Right hindlimb (tissue), 1 donor: ENCODE measurements around the gene RAB43.
"Not testable (repeated sequence)": the region's sequence is repeated elsewhere in the genome, so short reads cannot be mapped to it uniquely, and the experiment has no call there.

Experiments
- DNase-seq: peaks from one replicate; pipeline ENCODE4 v3.0.0-alpha.2; 2018

The RAB43 gene

DNA sequence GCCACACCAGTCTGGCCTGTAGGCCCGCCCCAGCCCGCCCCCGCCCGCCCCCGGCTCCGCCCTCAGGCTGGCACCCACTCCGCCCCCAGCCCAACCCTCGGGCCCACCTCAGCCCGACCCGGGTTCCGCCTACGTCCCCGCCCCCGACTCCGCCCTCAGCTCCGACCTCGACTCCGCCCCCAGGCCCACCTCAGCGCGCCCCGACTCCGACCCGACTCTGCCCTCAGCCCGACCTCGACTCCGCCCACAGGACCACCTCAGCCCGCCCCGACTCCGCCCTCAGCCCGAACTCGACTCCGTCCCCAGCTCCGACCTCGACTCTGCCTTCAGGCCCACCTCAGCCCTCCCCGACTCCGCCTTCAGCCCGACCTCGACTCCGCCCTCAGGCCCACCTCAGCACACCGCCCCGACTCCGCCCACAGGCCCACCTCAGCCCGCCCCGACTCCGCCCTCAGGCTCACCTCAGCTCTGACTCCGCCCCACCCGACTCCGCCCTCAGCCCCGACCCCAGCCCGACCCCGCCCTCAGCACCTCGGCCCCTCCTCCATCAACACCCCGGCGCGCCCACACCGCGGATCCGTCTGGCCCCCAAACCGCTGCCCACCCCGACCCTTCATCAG is at the start of gene RAB43:
Gene RAB43, minus strand, starts transcription at position 13 of the 620 bp plus-strand sequence. CDS start 315 bp downstream, outside the sequence.
- DNase-seq = peak; percentile 96

- no peak for DNase-seq
These were observed 45.2 kb upstream of the RAB43 start for GRCh38 chr3:129166579-129167332.

DNA sequence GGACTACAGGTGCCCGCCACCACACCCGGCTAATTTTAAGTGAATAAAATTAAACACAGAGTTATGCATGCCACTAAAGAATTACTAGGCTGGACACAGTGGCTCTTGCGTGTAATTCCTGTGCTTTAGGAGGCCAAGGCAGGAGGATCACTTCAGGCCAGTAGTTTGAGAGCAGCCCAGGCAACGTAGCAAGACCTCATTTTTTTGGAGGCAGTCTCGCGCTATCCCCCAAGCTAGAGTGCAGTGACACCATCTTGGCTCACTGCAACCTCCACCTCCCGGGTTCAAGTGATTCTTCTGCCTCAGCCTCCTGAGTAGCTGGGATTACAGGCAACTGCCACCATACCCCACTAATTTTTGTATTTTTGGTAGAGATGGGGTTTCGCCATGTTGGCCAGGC is 44.0 kb upstream of the RAB43 start:
- not testable (repeated sequence) for DNase-seq

DNA sequence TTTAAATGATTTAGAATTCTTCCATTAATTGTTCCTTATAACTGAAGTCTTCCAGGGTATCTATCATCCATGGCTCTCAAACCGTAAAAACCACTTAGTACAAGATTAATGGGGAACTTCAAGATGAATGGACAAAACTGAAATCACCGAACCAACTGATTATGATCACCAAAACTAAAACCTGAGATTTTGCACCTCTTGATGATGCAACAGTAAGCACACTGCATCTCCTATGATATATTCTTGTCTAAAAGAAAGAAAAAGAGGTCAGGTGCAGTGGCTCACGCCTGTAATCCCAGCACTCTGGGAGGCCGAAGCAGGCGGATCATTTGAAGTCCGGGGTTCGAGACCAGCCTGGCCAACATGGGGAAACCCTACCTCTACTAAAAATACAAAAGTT is 42.9 kb upstream of the RAB43 start:
- no peak for DNase-seq

DNA sequence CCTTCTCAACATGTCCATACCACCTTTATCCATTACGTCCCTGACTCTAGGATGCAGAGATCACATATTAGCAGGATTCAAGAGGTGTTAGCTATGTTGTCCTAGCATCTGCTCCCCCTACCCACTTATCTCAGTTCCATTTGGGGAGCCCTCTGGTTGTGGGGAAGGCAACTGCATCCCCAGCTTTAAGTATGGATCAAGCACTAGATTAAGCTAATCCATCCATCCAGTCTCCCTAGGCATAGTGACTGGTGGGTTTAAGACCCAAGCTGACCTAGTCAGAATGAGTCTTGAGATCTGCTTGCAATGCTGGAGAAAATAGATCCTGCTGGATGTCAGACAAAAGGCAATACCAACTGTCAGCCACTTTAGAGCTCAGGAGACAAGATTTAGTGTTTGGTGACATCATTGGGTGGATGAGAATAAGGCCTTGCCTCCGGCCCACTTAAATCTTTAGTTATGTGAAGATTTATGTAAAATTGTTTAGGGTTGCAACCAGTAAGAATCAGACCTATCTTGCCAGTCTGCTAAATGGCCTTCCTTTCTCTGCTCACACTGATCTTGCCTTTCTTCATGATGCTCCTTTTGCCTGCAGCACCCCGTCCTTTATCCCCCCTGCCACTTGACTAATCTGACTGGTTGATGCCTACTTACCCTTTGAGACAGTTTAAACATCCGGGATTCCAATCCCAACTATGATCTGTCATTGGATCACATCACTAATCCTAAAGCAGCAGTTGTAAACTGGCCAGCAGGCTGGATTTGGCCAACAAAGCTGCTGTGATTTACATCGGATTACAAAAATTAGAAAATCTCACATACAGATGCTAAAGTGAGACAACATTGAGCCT is 41.4 kb upstream of the RAB43 start:
- no peak for DNase-seq

GRCh38 chr3:129161860-129162271 is 40.3 kb upstream of the RAB43 start:
- DNase-seq = no peak

- peak; percentile 94 for DNase-seq
These were observed 39.6 kb upstream of the RAB43 start, which contains the start of gene ISY1 for GRCh38 chr3:129160891-129161859. TSS of gene ISY1 (minus strand) at chr3:129161063. CDS start at chr3:129160975, 88 bp downstream.

GRCh38 chr3:129144786-129145185 is 23.2 kb upstream of the RAB43 start:
- no peak for DNase-seq

DNA sequence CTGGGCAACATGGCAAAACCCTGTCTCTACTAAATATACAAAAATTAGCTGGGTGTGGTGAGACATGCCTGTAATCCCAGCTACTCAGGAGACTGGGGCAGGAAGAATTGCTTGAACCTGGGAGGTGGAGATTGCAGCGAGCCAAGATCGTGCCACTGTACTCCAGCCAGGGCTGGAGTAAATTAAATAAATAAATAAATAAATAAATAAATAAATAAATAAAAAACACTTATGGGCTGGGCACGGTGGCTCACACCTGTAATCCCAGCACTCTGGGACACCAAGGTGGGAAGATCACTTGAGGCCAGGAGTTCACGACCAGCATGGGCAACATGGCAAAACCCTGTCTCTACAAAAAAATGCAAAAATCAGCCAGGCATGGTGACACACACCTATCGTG is 19.4 kb upstream of the RAB43 start:
- not testable (repeated sequence) for DNase-seq

GRCh38 chr3:129139911-129140310 is 18.3 kb upstream of the RAB43 start:
- no peak for DNase-seq

DNA sequence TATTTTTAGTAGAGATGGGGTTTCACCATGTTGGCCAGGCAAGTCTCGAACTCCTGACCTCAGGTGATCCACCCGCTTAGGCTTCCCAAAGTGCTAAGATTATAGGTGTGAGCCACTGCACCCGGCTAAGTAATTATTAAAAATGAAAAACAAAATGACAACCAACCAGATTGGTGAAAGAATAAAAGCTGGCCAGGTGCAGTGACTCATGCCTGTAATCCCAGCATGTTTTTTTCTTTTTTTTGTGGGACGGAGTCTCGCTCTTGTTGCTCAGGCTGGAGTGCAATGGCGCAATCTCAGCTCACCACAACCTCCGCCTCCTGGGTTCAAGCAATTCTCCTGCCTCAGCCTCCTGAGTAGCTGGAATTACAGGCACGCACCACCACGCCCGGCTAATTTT is 14.7 kb upstream of the RAB43 start:
- not testable (repeated sequence) for DNase-seq

GRCh38 chr3:129132097-129132866 is 10.7 kb upstream of the RAB43 start:
- no peak for DNase-seq

DNA sequence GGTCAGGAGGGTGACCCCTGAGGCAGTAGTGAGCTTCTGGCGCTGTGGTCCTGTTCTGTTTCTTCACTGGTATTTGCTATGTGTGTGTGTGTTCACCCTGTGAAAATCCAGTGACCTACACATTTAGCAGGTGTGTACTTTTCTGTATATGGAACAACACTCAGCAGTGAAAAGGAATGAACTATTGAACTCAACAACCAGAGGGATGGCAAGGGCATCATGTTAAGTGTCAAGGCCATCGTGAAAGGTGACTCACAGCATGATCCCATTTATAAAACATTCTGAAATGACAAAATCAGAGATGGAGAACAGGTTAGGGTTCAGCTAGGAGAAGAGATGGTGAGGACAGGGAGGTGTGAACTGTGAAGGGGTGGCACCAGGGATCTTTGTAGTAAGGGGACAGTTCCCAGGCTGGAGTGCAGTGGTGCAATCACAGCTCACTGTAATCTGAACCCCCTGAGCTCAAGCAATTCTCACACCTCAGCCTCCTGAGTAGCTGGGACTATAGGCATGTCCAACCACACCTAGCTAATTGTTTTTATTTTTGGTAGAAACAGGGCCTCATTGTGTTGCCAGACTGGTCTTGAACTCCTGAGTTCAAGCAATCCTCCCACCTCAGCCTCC is 10.0 kb upstream of the RAB43 start:
- DNase-seq = no peak

- no peak for DNase-seq
These were observed 8.7 kb upstream of the RAB43 start for GRCh38 chr3:129130291-129130813.

- no peak for DNase-seq
These were observed 7.0 kb upstream of the RAB43 start for GRCh38 chr3:129128357-129129155.

DNA sequence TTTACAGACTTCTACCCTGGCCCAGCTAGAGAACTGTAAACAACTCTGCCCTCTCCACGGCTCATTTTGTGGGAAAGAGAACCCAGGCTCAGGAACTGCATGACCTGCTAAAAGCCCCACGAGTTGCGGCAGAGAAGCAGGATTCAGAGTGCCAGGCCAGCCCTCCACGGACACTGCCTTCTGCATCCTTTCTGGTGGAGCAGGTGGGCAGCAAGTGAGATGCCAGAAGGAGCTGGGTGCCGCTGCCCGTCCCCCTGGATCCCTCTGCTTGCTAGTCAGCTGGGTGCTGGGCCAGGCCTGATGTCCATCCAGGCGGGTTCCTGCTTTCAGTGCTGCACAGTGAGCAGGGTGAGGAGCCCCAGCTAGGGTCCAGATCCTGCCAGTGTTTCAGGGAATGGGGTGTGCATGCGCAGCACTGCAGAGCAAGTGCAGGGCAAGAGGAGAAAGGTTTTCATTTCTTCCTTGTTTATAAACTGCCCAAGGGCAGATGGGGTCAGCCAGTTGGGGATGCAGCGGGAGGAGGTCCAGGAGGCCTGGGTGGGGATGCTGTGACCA is 5.2 kb upstream of the RAB43 start:
- DNase-seq = no peak

GRCh38 chr3:129123314-129124060 is 1.9 kb upstream of the RAB43 start:
- no peak for DNase-seq

- peak; percentile 52 for DNase-seq
These were observed 908 bp upstream of the RAB43 start for GRCh38 chr3:129122412-129123011.
